Upper lobe of left lung (tissue), 4 donors: ENCODE measurements around the gene ADGRL3.

Experiments used
- CTCF ChIP-seq, 6 experiments: fragments of 450-650 bp in 4 of 6; fragments of 200-600 bp in 2 of 6; sonication (generic) in 2 of 6; IDR thresholded peaks; one replicate each; pipeline ENCODE4 v1.5.1; 2016 to 2019; ENCODE audit warnings: antibody characterized with exemption in 6 of 6
- POLR2A ChIP-seq, 4 donors: fragments of 450-650 bp; IDR thresholded peaks; one replicate each; pipeline ENCODE4 v1.5.1; 2016 to 2017; ENCODE audit warnings: antibody characterized with exemption in 4 of 4, mild to moderate bottlenecking in 2 of 4
- POLR2AphosphoS5 ChIP-seq, 2 donors: sonication (generic); formaldehyde crosslinking; IDR thresholded peaks; one replicate each; pipeline ENCODE4 v1.5.1; 2017; ENCODE audit warnings: antibody characterized with exemption in 2 of 2

- no peak for TF ChIP-seq CTCF (IDR thresholded peaks at IDR 0.05)
- TF ChIP-seq POLR2AphosphoS5 (IDR thresholded peaks at IDR 0.05), result no peak
- no peak for TF ChIP-seq POLR2A (IDR thresholded peaks at IDR 0.05)
Measured at GRCh38 chr4:61445374-61446063, 245.4 kb downstream of the ADGRL3 start.
